Measurements from ENCODE around the gene MYO5B. TPM values are rescaled to one million over a fixed set of nuclear protein-coding genes. Genes with fewer than 3 reads are reported as not detected.

The MYO5B gene
- polyA plus RNA-seq, 1 donor from 2014 or later = 0.42 TPM

- no peak overlapping the region for H3K27ac ChIP-seq (ENCODE audit: low read length)
- no peaks in the 10 kb centered on the region for H3K27me3 ChIP-seq (ENCODE audit: insufficient read depth, low read depth, low read length)
Measured at GRCh38 chr18:49863769-49864621, 331.0 kb downstream of the MYO5B start.

More at GRCh38 chr18:49863769-49864621, 331.0 kb downstream of the MYO5B start:
- no peaks in the 10 kb centered on the region for H3K9me2 ChIP-seq (ENCODE audit: insufficient read depth, low read length)
- H3K9me3 ChIP-seq (ENCODE audit: low read length) = no peaks in the 10 kb centered on the region
- H3K79me2 ChIP-seq (replicated peaks; ENCODE audit: insufficient read depth, low read length) = no peaks in the 10 kb centered on the region
- no peaks in the 10 kb centered on the region for H3F3A ChIP-seq (ENCODE audit: insufficient read depth, low read length, poor library complexity, severe bottlenecking)
- TF ChIP-seq EP300 (conservative IDR thresholded peaks at IDR 0.05; ENCODE audit: poor library complexity, severe bottlenecking) (no peak), RAD21 (conservative IDR thresholded peaks at IDR 0.05) (no peak), SMC3 (conservative IDR thresholded peaks at IDR 0.05; ENCODE audit: poor library complexity) (no peak), EZH2 (IDR thresholded peaks at IDR 0.05; ENCODE audit: borderline replicate concordance, insufficient read depth, low read length, poor library complexity, severe bottlenecking) (no peak), TAF1 (IDR thresholded peaks at IDR 0.05; ENCODE audit: low read depth) (no peak), CTCF (IDR thresholded peaks at IDR 0.05; ENCODE audit: poor library complexity, severe bottlenecking) (no peak), POLR2AphosphoS5 (IDR thresholded peaks at IDR 0.05) (no peak), MXI1 (conservative IDR thresholded peaks at IDR 0.05; ENCODE audit: poor library complexity, severe bottlenecking) (no peak), REST (IDR thresholded peaks at IDR 0.05; ENCODE audit: borderline replicate concordance) (no peak)
- H3K36me3 ChIP-seq (ENCODE audit: insufficient read depth, low read length) = no peaks in the 10 kb centered on the region
- no peak overlapping the region for H3K4me3 ChIP-seq (ENCODE audit: low read length)
- no peak overlapping the region for H3K9ac ChIP-seq (ENCODE audit: low read length)
- H2AFZ ChIP-seq (ENCODE audit: low read depth, low read length) = no peak overlapping the region
- no peak overlapping the region for H3K4me2 ChIP-seq (ENCODE audit: low read length)
- no peaks in the 10 kb centered on the region for H4K20me1 ChIP-seq (ENCODE audit: insufficient read depth)
